ENCODE data around the gene ATP5IF1. TPM values are rescaled to one million over a fixed set of nuclear protein-coding genes. Genes with fewer than 3 reads are reported as not detected.

The ATP5IF1 gene
- total RNA-seq, 1 donor, result 51.8 TPM

DNA sequence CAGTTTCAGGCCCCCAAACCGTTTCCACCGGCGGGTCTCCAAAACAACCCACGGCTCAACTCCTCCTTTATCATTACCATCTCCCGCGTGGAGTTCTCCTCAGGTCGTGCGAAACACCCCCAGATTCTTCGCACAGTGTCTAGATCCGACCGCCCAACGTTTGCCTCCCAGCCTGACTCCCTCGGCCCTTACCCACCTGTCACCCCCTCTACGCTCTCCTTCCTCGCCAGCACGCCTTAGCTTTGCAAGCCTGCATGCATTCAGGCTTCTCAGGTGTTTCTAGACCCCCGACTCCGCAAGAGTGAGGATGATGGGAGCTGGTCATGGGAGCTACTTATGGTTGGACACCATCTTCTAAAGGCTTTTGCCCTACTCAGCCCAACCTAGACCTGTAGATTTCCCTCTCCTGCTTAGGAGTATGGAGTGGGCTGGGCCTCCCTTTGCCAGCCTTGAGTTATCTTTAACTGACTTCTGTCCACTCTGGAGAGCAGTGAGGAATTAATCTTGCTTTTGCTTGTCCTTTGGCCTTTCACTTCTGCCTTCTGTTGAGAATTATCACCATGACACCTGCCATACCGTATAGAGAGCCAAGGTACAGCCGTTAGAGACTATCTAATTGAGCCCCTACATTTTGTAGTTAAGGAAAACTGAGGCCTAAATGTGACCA, 865 bp downstream of the ATP5IF1 start:
- Histone ChIP-seq H3K4me2 (ENCODE audit: insufficient read depth, low read length) (peak overlapping the region; percentile 96), H3K36me3 (ENCODE audit: insufficient read depth, low read length) (peaks cover 11% of the 10 kb centered on the region), H2AFZ (ENCODE audit: low read length) (peak overlapping the region; percentile 94), H3K4me3 (ENCODE audit: insufficient read depth, low read length) (peak overlapping the region; percentile 97), H3K4me1 (ENCODE audit: insufficient read depth, low read length) (peaks cover 18% of the 10 kb centered on the region), H4K20me1 (ENCODE audit: insufficient read depth, low read length) (peaks cover 11% of the 10 kb centered on the region), H3K27ac (ENCODE audit: low read depth, low read length) (peak overlapping the region; percentile 48), H3K9me3 (ENCODE audit: low read depth, low read length) (no peaks in the 10 kb centered on the region), H3K79me2 (ENCODE audit: insufficient read depth, low read length) (peaks cover 34% of the 10 kb centered on the region), H3K27me3 (ENCODE audit: insufficient read depth, low read length) (no peaks in the 10 kb centered on the region)
- peak; percentile 58 for DNase-seq (ENCODE audit: insufficient read length, low spot score, missing footprints)
- TF ChIP-seq, protein P1, sequence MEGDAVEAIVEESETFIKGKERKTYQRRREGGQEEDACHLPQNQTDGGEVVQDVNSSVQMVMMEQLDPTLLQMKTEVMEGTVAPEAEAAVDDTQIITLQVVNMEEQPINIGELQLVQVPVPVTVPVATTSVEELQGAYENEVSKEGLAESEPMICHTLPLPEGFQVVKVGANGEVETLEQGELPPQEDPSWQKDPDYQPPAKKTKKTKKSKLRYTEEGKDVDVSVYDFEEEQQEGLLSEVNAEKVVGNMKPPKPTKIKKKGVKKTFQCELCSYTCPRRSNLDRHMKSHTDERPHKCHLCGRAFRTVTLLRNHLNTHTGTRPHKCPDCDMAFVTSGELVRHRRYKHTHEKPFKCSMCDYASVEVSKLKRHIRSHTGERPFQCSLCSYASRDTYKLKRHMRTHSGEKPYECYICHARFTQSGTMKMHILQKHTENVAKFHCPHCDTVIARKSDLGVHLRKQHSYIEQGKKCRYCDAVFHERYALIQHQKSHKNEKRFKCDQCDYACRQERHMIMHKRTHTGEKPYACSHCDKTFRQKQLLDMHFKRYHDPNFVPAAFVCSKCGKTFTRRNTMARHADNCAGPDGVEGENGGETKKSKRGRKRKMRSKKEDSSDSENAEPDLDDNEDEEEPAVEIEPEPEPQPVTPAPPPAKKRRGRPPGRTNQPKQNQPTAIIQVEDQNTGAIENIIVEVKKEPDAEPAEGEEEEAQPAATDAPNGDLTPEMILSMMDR (IDR thresholded peaks at IDR 0.05; ENCODE audit: extremely low read depth, low read depth, low read length), result no peak

DNA sequence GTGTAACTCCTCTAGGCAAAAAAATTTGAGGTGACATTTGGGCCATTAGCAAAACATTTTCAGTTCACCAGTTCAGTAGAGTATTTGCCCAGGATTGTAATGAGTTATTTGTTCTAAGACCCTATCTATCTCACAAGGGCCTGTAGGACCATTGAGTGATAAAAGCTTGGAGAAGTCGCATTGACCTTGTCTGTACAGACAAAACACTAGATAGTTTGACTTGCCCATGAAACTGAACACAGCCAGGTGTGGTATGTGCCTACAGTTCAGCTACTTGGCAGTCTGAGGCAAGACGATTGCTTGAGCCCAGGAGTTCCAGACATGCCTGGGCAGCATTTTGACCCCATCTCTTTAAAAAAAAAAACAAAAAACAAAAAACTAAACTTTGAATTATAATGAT, 3.1 kb downstream of the ATP5IF1 start:
- no peak overlapping the region for H3K4me2 ChIP-seq (ENCODE audit: insufficient read depth, low read length)
- H3K36me3 ChIP-seq (ENCODE audit: insufficient read depth, low read length), result peaks cover 11% of the 10 kb centered on the region
- H3K27me3 ChIP-seq (ENCODE audit: insufficient read depth, low read length), result no peaks in the 10 kb centered on the region
- H3K27ac ChIP-seq (ENCODE audit: low read depth, low read length), result no peak overlapping the region
- H3K79me2 ChIP-seq (ENCODE audit: insufficient read depth, low read length), result peaks cover 22% of the 10 kb centered on the region
- H4K20me1 ChIP-seq (ENCODE audit: insufficient read depth, low read length), result peaks cover 4% of the 10 kb centered on the region
- no peak overlapping the region for H2AFZ ChIP-seq (ENCODE audit: low read length)
- H3K4me3 ChIP-seq (ENCODE audit: insufficient read depth, low read length), result no peak overlapping the region
- no peaks in the 10 kb centered on the region for H3K9me3 ChIP-seq (ENCODE audit: low read depth, low read length)
- H3K4me1 ChIP-seq (ENCODE audit: insufficient read depth, low read length), result peaks cover 12% of the 10 kb centered on the region
- TF ChIP-seq, protein P1 (IDR thresholded peaks at IDR 0.05; ENCODE audit: extremely low read depth, low read depth, low read length), result no peak
- no peak for DNase-seq (ENCODE audit: insufficient read length, low spot score, missing footprints)

DNA sequence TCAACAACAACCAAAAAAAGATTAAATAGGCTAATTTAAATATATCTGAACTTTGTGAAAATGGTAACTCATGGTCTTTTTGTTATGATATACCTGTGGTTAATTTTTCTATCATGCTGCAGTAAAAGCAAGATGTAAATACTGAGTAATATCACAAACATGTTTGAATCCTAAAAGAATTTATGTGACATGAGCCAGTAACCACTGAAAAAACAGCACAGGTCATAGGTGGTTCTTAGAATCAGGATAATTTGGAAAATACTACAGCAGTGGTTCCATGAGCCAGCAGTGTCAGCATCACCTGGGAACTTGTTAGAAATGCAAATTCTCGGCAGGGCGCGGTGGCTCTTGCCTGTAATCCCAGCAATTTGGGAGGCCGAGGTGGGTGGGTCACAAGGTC, 4.1 kb downstream of the ATP5IF1 start:
- TF ChIP-seq, protein P1 (IDR thresholded peaks at IDR 0.05; ENCODE audit: extremely low read depth, low read depth, low read length), result no peak

DNA sequence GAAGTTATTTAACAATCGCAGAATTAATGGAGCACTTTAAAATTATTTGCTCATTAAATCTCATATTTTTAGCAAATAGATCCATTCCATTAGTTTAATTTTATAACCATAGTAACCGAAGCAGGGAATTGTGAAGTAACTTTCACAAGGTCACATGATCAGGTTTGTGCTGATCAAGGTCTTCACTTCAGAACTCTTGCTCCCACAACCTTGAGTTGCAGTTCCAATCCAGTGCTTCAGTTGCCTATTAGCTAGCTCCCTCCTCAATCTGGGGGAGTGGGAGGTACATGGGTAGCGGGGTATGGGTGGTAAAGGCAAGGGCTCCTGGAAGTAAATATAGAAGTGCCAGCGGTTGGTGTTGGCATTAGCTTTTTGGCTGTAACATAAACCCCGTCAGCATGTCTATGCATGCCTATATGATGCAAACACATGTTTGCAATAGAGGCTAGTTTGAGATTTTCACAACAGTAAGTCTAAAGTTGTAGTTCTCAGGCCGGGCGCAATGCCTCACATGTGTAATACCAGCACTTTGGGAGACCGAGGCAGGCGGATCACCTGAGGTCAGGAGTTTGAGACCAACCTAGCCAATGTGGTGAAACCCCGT, 5.8 kb downstream of the ATP5IF1 start:
- H4K20me1 ChIP-seq (ENCODE audit: insufficient read depth, low read length), result peaks cover 4% of the 10 kb centered on the region
- TF ChIP-seq, protein P1 (IDR thresholded peaks at IDR 0.05; ENCODE audit: extremely low read depth, low read depth, low read length), result no peak

More for the DNA sequence above, 4.1 kb downstream of the ATP5IF1 start:
- Histone ChIP-seq H3K4me2 (ENCODE audit: insufficient read depth, low read length) (no peak overlapping the region), H3K79me2 (ENCODE audit: insufficient read depth, low read length) (peaks cover 22% of the 10 kb centered on the region), H3K4me1 (ENCODE audit: insufficient read depth, low read length) (peaks cover 12% of the 10 kb centered on the region), H3K36me3 (ENCODE audit: insufficient read depth, low read length) (peaks cover 11% of the 10 kb centered on the region), H3K9me3 (ENCODE audit: low read depth, low read length) (no peaks in the 10 kb centered on the region), H3K27ac (ENCODE audit: low read depth, low read length) (no peak overlapping the region), H4K20me1 (ENCODE audit: insufficient read depth, low read length) (peaks cover 4% of the 10 kb centered on the region), H2AFZ (ENCODE audit: low read length) (no peak overlapping the region), H3K27me3 (ENCODE audit: insufficient read depth, low read length) (no peaks in the 10 kb centered on the region), H3K4me3 (ENCODE audit: insufficient read depth, low read length) (no peak overlapping the region)
- no peak for DNase-seq (ENCODE audit: insufficient read length, low spot score, missing footprints)

More for the DNA sequence above, 5.8 kb downstream of the ATP5IF1 start:
- Histone ChIP-seq H3K27me3 (ENCODE audit: insufficient read depth, low read length) (no peaks in the 10 kb centered on the region), H3K27ac (ENCODE audit: low read depth, low read length) (no peak overlapping the region), H2AFZ (ENCODE audit: low read length) (no peak overlapping the region), H3K4me1 (ENCODE audit: insufficient read depth, low read length) (peaks cover 18% of the 10 kb centered on the region), H3K9me3 (ENCODE audit: low read depth, low read length) (no peaks in the 10 kb centered on the region), H3K36me3 (ENCODE audit: insufficient read depth, low read length) (peaks cover 11% of the 10 kb centered on the region), H3K79me2 (ENCODE audit: insufficient read depth, low read length) (peaks cover 13% of the 10 kb centered on the region), H3K4me2 (ENCODE audit: insufficient read depth, low read length) (no peak overlapping the region), H3K4me3 (ENCODE audit: insufficient read depth, low read length) (no peak overlapping the region)
- peak; percentile 57 for DNase-seq (ENCODE audit: insufficient read length, low spot score, missing footprints)

Data from osteoblast (primary cell).